HG02884 (cell line): ENCODE data around the gene DNAJC4.

Source experiments
- ATAC-seq: cut with Tn5 transposase; IDR thresholded peaks from one replicate; pipeline ENCODE4 v1.9.1; 2021; ENCODE audit warnings: mild to moderate bottlenecking, moderate library complexity; ENCODE audit not compliant: unreplicated experiment

The DNAJC4 gene

GRCh38 chr11:64269540-64270220, 39.3 kb downstream of the DNAJC4 start:
- ATAC-seq = peak; percentile 60

GRCh38 chr11:64275031-64275800, 44.9 kb downstream of the DNAJC4 start:
- no peak for ATAC-seq

GRCh38 chr11:64275841-64276240, 45.5 kb downstream of the DNAJC4 start:
- ATAC-seq = no peak

DNA sequence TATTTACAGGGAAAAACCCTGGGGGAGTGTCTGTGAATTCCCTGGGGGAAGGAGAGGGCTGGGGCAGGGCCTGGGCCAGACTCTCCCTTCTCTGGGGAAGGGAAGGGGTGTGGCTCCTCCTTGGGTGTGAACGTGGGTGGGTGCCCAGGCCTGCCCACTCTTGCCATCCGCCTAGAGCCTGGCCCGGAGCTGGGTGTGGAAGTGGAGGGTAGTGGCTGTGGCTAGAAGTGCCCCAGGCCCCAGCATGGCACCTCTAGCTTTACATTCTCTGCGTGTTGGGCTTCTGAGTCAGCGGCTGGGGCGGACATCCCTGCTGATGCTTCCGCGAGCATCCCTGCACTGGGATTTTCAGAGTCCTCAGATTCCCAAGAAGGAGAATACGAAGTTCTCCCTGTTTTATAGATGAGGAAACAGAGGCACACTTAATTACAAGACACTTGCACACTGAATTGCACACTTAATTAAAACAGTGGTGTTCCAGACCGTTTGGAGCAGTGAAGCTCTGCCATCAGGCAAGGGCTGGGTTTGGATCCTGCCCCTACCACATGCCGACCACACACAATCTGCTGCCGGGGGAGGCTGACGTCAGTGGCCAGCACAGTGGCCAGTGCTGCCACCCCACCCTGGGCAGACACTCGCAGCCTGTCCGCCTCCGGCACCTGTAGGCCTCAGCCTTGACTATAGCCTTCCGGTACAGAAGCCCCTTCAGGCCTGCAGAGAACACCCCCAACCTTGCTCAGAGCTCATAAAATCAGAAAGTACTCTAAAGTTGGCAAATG, 46.5 kb downstream of the DNAJC4 start:
- no peak for ATAC-seq

DNA sequence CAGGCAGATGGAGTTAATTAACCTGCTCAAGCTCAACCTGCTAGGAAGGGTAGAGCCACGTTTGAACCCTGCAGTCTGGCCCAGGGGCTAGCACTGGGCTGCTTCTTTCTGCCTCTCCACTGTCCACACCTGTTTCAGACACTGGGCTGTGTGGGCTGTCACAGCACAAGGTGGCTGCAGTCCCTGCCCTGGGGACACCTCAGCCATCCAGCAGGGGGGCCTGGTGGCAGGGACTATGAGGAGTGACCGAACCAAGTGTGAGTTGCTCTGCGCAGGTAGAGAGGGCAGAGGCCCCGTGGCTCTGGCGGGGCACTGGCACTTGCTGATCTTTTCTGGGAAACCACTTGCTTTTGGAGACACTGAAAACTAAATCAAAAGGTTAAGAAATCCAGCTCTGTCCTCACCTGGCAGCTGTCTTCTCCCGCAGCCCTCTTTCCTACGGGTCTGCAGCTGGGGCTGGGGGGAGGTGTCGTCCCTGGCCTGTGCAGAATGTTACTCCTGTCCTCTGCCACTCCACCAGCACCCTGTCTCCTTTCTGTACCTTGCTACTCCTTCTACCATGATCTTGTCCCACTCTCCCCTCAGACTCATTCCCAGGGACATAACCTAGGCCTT, 48.3 kb downstream of the DNAJC4 start:
- no peak for ATAC-seq

DNA sequence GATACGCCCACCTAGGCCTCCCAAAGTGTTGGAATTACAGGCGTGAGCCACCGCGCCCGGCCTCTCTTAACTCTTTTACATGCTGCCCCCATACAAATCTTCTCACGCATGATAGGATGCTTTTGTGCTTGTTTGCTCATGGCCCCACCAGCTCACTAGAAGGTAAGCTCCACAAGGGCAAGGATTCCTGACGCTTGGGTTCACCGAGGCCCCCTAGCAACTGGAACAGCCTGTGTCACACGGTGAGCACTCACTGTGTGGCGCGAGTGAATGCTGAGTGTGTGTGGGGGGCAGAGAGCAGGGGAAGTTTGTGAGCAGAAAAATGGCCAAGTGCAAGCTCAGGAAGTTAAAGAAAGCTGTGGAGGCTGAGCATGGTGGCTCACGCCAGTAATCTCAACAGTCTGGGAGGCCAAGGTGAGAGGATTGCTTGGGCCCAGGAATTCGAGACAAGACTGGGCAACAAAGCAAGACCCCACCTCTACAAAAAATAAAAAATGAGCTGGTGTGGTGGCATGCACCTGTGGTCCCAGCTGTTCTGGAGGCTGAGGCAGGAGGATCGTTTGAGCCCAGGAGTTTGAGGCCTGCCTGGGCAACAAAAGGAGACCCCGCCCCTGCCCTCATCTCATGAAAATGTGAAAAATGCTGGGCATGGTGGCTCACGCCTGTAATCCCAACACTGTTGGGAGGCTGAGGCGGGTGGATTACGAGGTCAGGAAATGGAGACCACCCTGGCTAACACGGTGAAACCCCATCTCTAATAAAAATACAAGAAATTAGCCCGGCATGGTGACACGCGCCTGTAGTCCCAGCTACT, 51.8 kb downstream of the DNAJC4 start:
- ATAC-seq = no peak

GRCh38 chr11:64283092-64283491, 52.7 kb downstream of the DNAJC4 start:
- ATAC-seq = no peak
